Hepatocyte (in vitro differentiated cells): ENCODE measurements around the gene MYCBPAP. TPM values are rescaled to one million over a fixed set of nuclear protein-coding genes. Genes with fewer than 3 reads are reported as not detected.

Experiments
- DNase-seq: peaks from one replicate; pipeline ENCODE4 v3.0.0-alpha.2; 2016; ENCODE audit warnings: low spot score
- H2AFZ ChIP-seq: fragments of 200-600 bp; sonication (generic); 2 replicates; pipeline ENCODE4 v1.6.0; 2016; ENCODE audit warnings: antibody characterized with exemption, mild to moderate bottlenecking
- H3K27ac ChIP-seq: fragments of 200-600 bp; sonication (generic); 2 replicates; pipeline ENCODE4 v1.5.1; 2016; ENCODE audit warnings: mild to moderate bottlenecking
- H3K27me3 ChIP-seq: fragments of 200-600 bp; sonication (generic); 2 replicates; pipeline ENCODE4 v1.6.1; 2016
- H3K36me3 ChIP-seq: fragments of 200-600 bp; sonication (generic); replicated peaks from 2 replicates; pipeline ENCODE4 v1.5.1; 2016; ENCODE audit warnings: low read depth; ENCODE audit not compliant: insufficient read depth
- H3K4me1 ChIP-seq: fragments of 200-600 bp; sonication (generic); 2 replicates; pipeline ENCODE4 v1.5.1; 2016; ENCODE audit warnings: mild to moderate bottlenecking, moderate library complexity; ENCODE audit not compliant: insufficient read depth
- H3K4me2 ChIP-seq: fragments of 200-600 bp; sonication (generic); 2 replicates; pipeline ENCODE4 v1.6.0; 2016
- H3K4me3 ChIP-seq: fragments of 200-600 bp; sonication (generic); 2 replicates; pipeline ENCODE4 v1.5.1; 2016; ENCODE audit warnings: mild to moderate bottlenecking
- H3K79me2 ChIP-seq: fragments of 200-600 bp; sonication (generic); 2 replicates; pipeline ENCODE4 v1.6.0; 2017; ENCODE audit warnings: mild to moderate bottlenecking
- H3K9me2 ChIP-seq: fragments of 200-600 bp; sonication (generic); replicated peaks from 2 replicates; pipeline ENCODE4 v1.6.0; 2017; ENCODE audit warnings: mild to moderate bottlenecking; ENCODE audit not compliant: insufficient read depth
- H3K9me3 ChIP-seq: fragments of 200-600 bp; sonication (generic); 2 replicates; pipeline ENCODE4 v1.5.1; 2016; ENCODE audit warnings: low read depth, mild to moderate bottlenecking
- H4K20me1 ChIP-seq: fragments of 200-600 bp; sonication (generic); 2 replicates; pipeline ENCODE4 v1.6.0; 2016; ENCODE audit warnings: mild to moderate bottlenecking; ENCODE audit not compliant: insufficient read depth, poor library complexity, severe bottlenecking
- EZH2 ChIP-seq: fragments of 200-600 bp; sonication (generic); IDR thresholded peaks from 2 replicates; pipeline ENCODE4 v1.6.1; 2016; ENCODE audit warnings: antibody characterized with exemption, mild to moderate bottlenecking, borderline replicate concordance
- EZH2phosphoT487 ChIP-seq: fragments of 200-600 bp; sonication (generic); IDR thresholded peaks from one replicate; pipeline ENCODE4 v1.6.1; 2018; ENCODE audit warnings: antibody characterized with exemption, mild to moderate bottlenecking, low read depth, moderate library complexity; ENCODE audit not compliant: unreplicated experiment, severe bottlenecking
- WGBS: methylation state at CpG from one replicate; pipeline ENCODE4 v1.1.6; 2016; ENCODE audit warnings: low lambda C conversion rate; ENCODE audit errors: missing lambda C conversion rate; 5-methylcytosine and 5-hydroxymethylcytosine counted together
- polyA plus RNA-seq: library from polyadenylated mRNA; unstranded; fragments of >200 nt; fragmentation: Nextera tagmentation; extraction: Ambion mirVana; gene quantifications from 2 replicates; pipeline ENCODE4 v1.2.1, GENCODE V29; 2016
- total RNA-seq: library from RNA; depleted of rRNA; stranded (reverse); fragments of >200 nt; gene quantifications from 2 replicates; pipeline ENCODE4 v1.2.3, GENCODE V29; 2014
- TF ChIP-seq, protein P1 (sequence below): fragments of 200-600 bp; sonication (generic); IDR thresholded peaks from 2 replicates; pipeline ENCODE4 v1.5.1; 2016; ENCODE audit warnings: antibody characterized with exemption, mild to moderate bottlenecking; ENCODE audit not compliant: poor library complexity

Gene MYCBPAP
- total and polyA plus RNA-seq, 2 experiments from 2014 or later: 0.43 to 0.70 TPM

DNA sequence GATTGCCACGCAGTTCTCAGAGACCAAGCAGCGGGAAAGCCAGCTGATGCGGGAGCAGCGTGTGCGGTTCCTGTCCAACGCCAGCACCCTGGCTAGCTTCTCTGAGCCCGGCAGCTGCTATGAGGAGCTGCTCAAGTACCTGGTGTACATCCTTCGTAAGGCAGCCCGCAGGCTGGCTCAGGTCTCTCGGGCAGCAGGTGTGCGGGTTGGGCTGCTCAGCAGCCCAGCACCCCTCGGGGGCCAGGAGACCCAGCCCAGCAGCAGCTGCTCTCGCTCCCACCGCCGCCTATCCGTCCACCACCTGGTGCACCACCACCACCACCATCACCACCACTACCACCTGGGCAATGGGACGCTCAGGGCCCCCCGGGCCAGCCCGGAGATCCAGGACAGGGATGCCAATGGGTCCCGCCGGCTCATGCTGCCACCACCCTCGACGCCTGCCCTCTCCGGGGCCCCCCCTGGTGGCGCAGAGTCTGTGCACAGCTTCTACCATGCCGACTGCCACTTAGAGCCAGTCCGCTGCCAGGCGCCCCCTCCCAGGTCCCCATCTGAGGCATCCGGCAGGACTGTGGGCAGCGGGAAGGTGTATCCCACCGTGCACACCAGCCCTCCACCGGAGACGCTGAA lies 67.5 kb downstream of the MYCBPAP start:
- Histone ChIP-seq H3K9me3 (no peaks in the 10 kb centered on the region), H2AFZ (no peak overlapping the region), H3K4me1 (no peaks in the 10 kb centered on the region), H3K27ac (no peak overlapping the region), H3K36me3 (no peaks in the 10 kb centered on the region), H3K79me2 (no peaks in the 10 kb centered on the region), H4K20me1 (no peaks in the 10 kb centered on the region), H3K9me2 (no peaks in the 10 kb centered on the region), H3K4me2 (no peak overlapping the region), H3K27me3 (no peaks in the 10 kb centered on the region), H3K4me3 (no peak overlapping the region)
- DNase-seq: no peak
- WGBS: 92% methylated on average over 23 of the region's 33 CpGs
- TF ChIP-seq EZH2phosphoT487 (no peak), EZH2 (no peak)
- TF ChIP-seq, protein P1, sequence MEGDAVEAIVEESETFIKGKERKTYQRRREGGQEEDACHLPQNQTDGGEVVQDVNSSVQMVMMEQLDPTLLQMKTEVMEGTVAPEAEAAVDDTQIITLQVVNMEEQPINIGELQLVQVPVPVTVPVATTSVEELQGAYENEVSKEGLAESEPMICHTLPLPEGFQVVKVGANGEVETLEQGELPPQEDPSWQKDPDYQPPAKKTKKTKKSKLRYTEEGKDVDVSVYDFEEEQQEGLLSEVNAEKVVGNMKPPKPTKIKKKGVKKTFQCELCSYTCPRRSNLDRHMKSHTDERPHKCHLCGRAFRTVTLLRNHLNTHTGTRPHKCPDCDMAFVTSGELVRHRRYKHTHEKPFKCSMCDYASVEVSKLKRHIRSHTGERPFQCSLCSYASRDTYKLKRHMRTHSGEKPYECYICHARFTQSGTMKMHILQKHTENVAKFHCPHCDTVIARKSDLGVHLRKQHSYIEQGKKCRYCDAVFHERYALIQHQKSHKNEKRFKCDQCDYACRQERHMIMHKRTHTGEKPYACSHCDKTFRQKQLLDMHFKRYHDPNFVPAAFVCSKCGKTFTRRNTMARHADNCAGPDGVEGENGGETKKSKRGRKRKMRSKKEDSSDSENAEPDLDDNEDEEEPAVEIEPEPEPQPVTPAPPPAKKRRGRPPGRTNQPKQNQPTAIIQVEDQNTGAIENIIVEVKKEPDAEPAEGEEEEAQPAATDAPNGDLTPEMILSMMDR: no peak

DNA sequence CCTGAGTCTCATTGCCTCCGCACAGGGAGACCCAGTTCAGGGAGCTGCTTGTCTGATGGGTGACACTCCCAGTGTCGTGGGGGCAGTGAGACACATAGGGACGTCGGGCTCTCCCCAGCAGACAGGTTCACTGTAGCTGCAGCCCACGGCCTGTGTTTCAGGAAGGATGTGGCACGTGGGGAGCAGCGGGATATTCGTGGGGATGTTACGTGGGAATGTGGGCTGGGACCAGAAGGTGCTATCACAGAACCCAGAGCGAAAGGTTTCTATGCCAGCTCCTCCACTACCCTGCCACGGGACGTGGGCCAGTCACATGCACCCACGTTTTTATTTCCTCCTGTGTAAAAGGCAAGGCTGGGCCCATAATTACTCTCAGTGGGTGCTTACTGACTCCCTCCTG lies 68.6 kb downstream of the MYCBPAP start:
- H3K79me2 ChIP-seq: no peaks in the 10 kb centered on the region
- TF ChIP-seq EZH2: no peak
- no peak for TF ChIP-seq EZH2phosphoT487
- TF ChIP-seq, protein P1: no peak
- no peaks in the 10 kb centered on the region for H3K9me3 ChIP-seq
- 89% methylated on average over 13 of the region's 13 CpGs for WGBS
- no peaks in the 10 kb centered on the region for H4K20me1 ChIP-seq
- no peaks in the 10 kb centered on the region for H3K36me3 ChIP-seq
- no peaks in the 10 kb centered on the region for H3K9me2 ChIP-seq
- DNase-seq: no peak
- H3K4me1 ChIP-seq: no peaks in the 10 kb centered on the region
- no peak overlapping the region for H3K27ac ChIP-seq
- H3K4me2 ChIP-seq: no peak overlapping the region
- no peak overlapping the region for H3K4me3 ChIP-seq
- no peaks in the 10 kb centered on the region for H3K27me3 ChIP-seq
- H2AFZ ChIP-seq: no peak overlapping the region

DNA sequence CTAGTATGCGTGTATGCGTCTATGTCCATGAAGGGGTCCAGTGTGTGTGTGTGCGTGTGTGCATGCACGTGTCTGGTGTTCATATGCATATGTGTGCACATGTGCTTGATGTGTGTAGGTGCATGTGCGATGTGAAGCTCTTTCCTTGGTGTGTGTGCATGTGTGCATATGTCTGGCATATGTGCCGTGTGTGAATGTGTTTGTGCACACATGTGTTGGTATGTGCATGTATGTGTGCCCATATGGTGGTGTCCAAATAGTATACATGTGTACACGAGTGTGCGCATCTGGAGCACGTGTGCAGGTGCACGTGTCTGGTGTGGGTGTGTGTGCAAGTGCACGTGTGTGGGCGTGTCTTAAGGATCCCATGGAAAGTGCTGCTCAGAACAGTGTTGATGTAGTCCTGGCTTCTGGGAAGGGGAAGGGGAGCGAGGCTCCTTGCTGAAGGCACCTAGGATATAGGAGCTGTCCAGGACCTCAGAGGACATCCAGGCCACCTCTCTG lies 69.3 kb downstream of the MYCBPAP start:
- H3K9me3 ChIP-seq: no peaks in the 10 kb centered on the region
- H3K27me3 ChIP-seq: no peaks in the 10 kb centered on the region
- H3K4me1 ChIP-seq: no peaks in the 10 kb centered on the region
- no peak for DNase-seq
- no peak overlapping the region for H3K4me3 ChIP-seq
- H3K27ac ChIP-seq: no peak overlapping the region
- no peaks in the 10 kb centered on the region for H3K9me2 ChIP-seq
- no peak overlapping the region for H2AFZ ChIP-seq
- no peaks in the 10 kb centered on the region for H3K36me3 ChIP-seq
- no peaks in the 10 kb centered on the region for H4K20me1 ChIP-seq
- WGBS: 98% methylated on average over 13 of the region's 13 CpGs
- no peaks in the 10 kb centered on the region for H3K79me2 ChIP-seq
- H3K4me2 ChIP-seq: no peak overlapping the region
- TF ChIP-seq, protein P1: no peak
- TF ChIP-seq EZH2: no peak
- TF ChIP-seq EZH2phosphoT487: no peak

DNA sequence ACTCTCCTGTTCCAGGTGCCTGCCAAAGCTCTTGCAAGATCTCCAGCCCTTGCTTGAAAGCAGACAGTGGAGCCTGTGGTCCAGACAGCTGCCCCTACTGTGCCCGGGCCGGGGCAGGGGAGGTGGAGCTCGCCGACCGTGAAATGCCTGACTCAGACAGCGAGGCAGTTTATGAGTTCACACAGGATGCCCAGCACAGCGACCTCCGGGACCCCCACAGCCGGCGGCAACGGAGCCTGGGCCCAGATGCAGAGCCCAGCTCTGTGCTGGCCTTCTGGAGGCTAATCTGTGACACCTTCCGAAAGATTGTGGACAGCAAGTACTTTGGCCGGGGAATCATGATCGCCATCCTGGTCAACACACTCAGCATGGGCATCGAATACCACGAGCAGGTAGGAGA lies 69.9 kb downstream of the MYCBPAP start:
- H4K20me1 ChIP-seq: no peaks in the 10 kb centered on the region
- no peaks in the 10 kb centered on the region for H3K9me3 ChIP-seq
- no peak for DNase-seq
- H3K36me3 ChIP-seq: no peaks in the 10 kb centered on the region
- H3K9me2 ChIP-seq: no peaks in the 10 kb centered on the region
- no peaks in the 10 kb centered on the region for H3K79me2 ChIP-seq
- no peaks in the 10 kb centered on the region for H3K27me3 ChIP-seq
- no peaks in the 10 kb centered on the region for H3K4me1 ChIP-seq
- no peak overlapping the region for H3K27ac ChIP-seq
- no peak for TF ChIP-seq EZH2phosphoT487
- no peak for TF ChIP-seq EZH2
- TF ChIP-seq, protein P1: no peak
- 86% methylated on average over 16 of the region's 16 CpGs for WGBS
- H2AFZ ChIP-seq: no peak overlapping the region
- H3K4me3 ChIP-seq: no peak overlapping the region
- no peak overlapping the region for H3K4me2 ChIP-seq
